ENCODE results near the gene PARP14. TPM values are rescaled to one million over a fixed set of nuclear protein-coding genes. Genes with fewer than 3 reads are reported as not detected.

PARP14 gene
- total and polyA plus RNA-seq, 10 of the 15 experiments (the other 5 are each of a cell fraction or from before 2014, with no cell fraction given): 21.6 to 189 (median 92.7) TPM

DNA sequence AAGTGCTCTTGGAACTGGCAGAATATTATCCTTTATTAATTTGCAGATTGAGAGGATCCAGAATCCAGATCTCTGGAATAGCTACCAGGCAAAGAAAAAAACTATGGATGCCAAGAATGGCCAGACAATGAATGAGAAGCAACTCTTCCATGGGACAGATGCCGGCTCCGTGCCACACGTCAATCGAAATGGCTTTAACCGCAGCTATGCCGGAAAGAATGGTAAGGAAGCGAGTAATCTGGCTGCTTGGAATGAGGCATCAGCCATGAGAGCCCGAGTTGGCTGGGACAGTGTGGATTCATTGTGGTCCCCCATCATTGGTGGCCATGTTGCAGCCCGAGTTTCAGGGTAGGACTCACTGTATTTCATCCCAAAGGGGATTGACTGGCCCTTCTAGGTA is 47.1 kb downstream of the PARP14 start (continued):
- TF ChIP-seq, protein P1, sequence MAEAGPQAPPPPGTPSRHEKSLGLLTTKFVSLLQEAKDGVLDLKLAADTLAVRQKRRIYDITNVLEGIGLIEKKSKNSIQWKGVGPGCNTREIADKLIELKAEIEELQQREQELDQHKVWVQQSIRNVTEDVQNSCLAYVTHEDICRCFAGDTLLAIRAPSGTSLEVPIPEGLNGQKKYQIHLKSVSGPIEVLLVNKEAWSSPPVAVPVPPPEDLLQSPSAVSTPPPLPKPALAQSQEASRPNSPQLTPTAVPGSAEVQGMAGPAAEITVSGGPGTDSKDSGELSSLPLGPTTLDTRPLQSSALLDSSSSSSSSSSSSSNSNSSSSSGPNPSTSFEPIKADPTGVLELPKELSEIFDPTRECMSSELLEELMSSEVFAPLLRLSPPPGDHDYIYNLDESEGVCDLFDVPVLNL (IDR thresholded peaks at IDR 0.05; ENCODE audit: low read depth, low read length): no peak
- TF ChIP-seq SMAD5 (IDR thresholded peaks at IDR 0.05; ENCODE audit: low read depth) (no peak), HCFC1 (IDR thresholded peaks at IDR 0.05; ENCODE audit: low read length) (no peak), JUNB (IDR thresholded peaks at IDR 0.05) (no peak), RBBP5 (conservative IDR thresholded peaks at IDR 0.05) (no peak), CHD2 (IDR thresholded peaks at IDR 0.05; ENCODE audit: borderline replicate concordance, low read depth, low read length) (no peak), GABPA (IDR thresholded peaks at IDR 0.05; ENCODE audit: low read depth) (no peak), ZNF207 (IDR thresholded peaks at IDR 0.05; ENCODE audit: borderline replicate concordance) (no peak), WRNIP1 (IDR thresholded peaks at IDR 0.05; ENCODE audit: borderline replicate concordance, low read depth, low read length) (no peak), POLR2A (IDR thresholded peaks at IDR 0.05; ENCODE audit: low read depth, low read length) (no peak), EED (IDR thresholded peaks at IDR 0.05; ENCODE audit: low read depth) (no peak)
- TF ChIP-seq, protein P2, sequence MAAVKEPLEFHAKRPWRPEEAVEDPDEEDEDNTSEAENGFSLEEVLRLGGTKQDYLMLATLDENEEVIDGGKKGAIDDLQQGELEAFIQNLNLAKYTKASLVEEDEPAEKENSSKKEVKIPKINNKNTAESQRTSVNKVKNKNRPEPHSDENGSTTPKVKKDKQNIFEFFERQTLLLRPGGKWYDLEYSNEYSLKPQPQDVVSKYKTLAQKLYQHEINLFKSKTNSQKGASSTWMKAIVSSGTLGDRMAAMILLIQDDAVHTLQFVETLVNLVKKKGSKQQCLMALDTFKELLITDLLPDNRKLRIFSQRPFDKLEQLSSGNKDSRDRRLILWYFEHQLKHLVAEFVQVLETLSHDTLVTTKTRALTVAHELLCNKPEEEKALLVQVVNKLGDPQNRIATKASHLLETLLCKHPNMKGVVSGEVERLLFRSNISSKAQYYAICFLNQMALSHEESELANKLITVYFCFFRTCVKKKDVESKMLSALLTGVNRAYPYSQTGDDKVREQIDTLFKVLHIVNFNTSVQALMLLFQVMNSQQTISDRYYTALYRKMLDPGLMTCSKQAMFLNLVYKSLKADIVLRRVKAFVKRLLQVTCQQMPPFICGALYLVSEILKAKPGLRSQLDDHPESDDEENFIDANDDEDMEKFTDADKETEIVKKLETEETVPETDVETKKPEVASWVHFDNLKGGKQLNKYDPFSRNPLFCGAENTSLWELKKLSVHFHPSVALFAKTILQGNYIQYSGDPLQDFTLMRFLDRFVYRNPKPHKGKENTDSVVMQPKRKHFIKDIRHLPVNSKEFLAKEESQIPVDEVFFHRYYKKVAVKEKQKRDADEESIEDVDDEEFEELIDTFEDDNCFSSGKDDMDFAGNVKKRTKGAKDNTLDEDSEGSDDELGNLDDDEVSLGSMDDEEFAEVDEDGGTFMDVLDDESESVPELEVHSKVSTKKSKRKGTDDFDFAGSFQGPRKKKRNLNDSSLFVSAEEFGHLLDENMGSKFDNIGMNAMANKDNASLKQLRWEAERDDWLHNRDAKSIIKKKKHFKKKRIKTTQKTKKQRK (IDR thresholded peaks at IDR 0.05; ENCODE audit: low read depth, low read length): no peak
- TF ChIP-seq, protein P3, sequence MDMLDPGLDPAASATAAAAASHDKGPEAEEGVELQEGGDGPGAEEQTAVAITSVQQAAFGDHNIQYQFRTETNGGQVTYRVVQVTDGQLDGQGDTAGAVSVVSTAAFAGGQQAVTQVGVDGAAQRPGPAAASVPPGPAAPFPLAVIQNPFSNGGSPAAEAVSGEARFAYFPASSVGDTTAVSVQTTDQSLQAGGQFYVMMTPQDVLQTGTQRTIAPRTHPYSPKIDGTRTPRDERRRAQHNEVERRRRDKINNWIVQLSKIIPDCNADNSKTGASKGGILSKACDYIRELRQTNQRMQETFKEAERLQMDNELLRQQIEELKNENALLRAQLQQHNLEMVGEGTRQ (IDR thresholded peaks at IDR 0.05; ENCODE audit: borderline replicate concordance, low read depth, low read length): no peak

Data from GM12878 (cell line).